NCI-H82 treated with DMSO at 0.1 percent for 48 hours (cell line): ENCODE results near the gene IGF2R.

ENCODE experiments used
- DNase-seq: peaks from one replicate; lab custom pipeline; 2025; ENCODE audit not compliant: unreplicated experiment; lab: John Stamatoyannopoulos, UW

Gene IGF2R

GRCh38 chr6:160024152-160024551 is 55.3 kb downstream of the IGF2R start:
- DNase-seq: no peak

- DNase-seq: no peak
These were observed 58.2 kb downstream of the IGF2R start for GRCh38 chr6:160027076-160027475.

- DNase-seq: no peak
These were observed 59.0 kb downstream of the IGF2R start for GRCh38 chr6:160027931-160028330.

GRCh38 chr6:160028487-160029275 is 59.8 kb downstream of the IGF2R start:
- no peak for DNase-seq

GRCh38 chr6:160029525-160029924 is 60.6 kb downstream of the IGF2R start:
- DNase-seq: no peak

- DNase-seq: no peak
These were observed 61.2 kb downstream of the IGF2R start for GRCh38 chr6:160030103-160030502.

GRCh38 chr6:160031442-160031841 is 62.6 kb downstream of the IGF2R start:
- no peak for DNase-seq

GRCh38 chr6:160031871-160032270 is 63.0 kb downstream of the IGF2R start:
- no peak for DNase-seq

- DNase-seq: no peak
These were observed 63.7 kb downstream of the IGF2R start for GRCh38 chr6:160032538-160032937.

GRCh38 chr6:160034036-160034930 is 65.4 kb downstream of the IGF2R start:
- DNase-seq: no peak

- no peak for DNase-seq
These were observed 66.4 kb downstream of the IGF2R start for GRCh38 chr6:160035241-160035640.

GRCh38 chr6:160035693-160036330 is 66.9 kb downstream of the IGF2R start:
- no peak for DNase-seq

GRCh38 chr6:160036331-160036695 is 67.4 kb downstream of the IGF2R start:
- no peak for DNase-seq

GRCh38 chr6:160036790-160037206 is 67.9 kb downstream of the IGF2R start:
- no peak for DNase-seq

- no peak for DNase-seq
These were observed 69.6 kb downstream of the IGF2R start for GRCh38 chr6:160038479-160038878.

GRCh38 chr6:160039441-160039840 is 70.6 kb downstream of the IGF2R start:
- no peak for DNase-seq

- DNase-seq: no peak
These were observed 71.2 kb downstream of the IGF2R start for GRCh38 chr6:160040055-160040454.

GRCh38 chr6:160040527-160041264 is 71.8 kb downstream of the IGF2R start:
- DNase-seq: no peak

- no peak for DNase-seq
These were observed 72.7 kb downstream of the IGF2R start for GRCh38 chr6:160041608-160042007.

GRCh38 chr6:160042014-160042773 is 73.3 kb downstream of the IGF2R start:
- DNase-seq: no peak
